Smooth muscle cell (in vitro differentiated cells): ENCODE measurements around the gene RAB34. TPM values are rescaled to one million over a fixed set of nuclear protein-coding genes. Genes with fewer than 3 reads are reported as not detected.

ENCODE experiments used
- DNase-seq: peaks from one replicate; lab custom pipeline; 2025; ENCODE audit not compliant: unreplicated experiment; lab: John Stamatoyannopoulos, UW
- H2AFZ ChIP-seq: fragments of 200-600 bp; sonication (generic); 2 replicates; pipeline ENCODE4 v1.6.0; 2016; ENCODE audit warnings: antibody characterized with exemption, low read depth, mild to moderate bottlenecking
- H3F3A ChIP-seq: fragments of 200-600 bp; sonication (generic); 2 replicates; pipeline ENCODE4 v1.6.0; 2017; ENCODE audit warnings: antibody characterized with exemption, low read depth
- H3K27ac ChIP-seq: fragments of 200-600 bp; sonication (generic); 2 replicates; pipeline ENCODE4 v1.5.1; 2016; ENCODE audit warnings: low read depth, mild to moderate bottlenecking
- H3K27me3 ChIP-seq: fragments of 200-600 bp; sonication (generic); 2 replicates; pipeline ENCODE4 v1.6.1; 2016; ENCODE audit warnings: low read depth, mild to moderate bottlenecking
- H3K36me3 ChIP-seq: fragments of 200-600 bp; sonication (generic); 2 replicates; pipeline ENCODE4 v1.5.1; 2016; ENCODE audit warnings: low read depth
- H3K4me1 ChIP-seq: fragments of 200-600 bp; sonication (generic); 2 replicates; pipeline ENCODE4 v1.5.1; 2016; ENCODE audit warnings: low read depth
- H3K4me2 ChIP-seq: fragments of 200-600 bp; sonication (generic); 2 replicates; pipeline ENCODE4 v1.6.0; 2016; ENCODE audit warnings: mild to moderate bottlenecking
- H3K4me3 ChIP-seq: fragments of 200-600 bp; sonication (generic); 2 replicates; pipeline ENCODE4 v1.5.1; 2016; ENCODE audit warnings: mild to moderate bottlenecking
- H3K79me2 ChIP-seq: fragments of 200-600 bp; sonication (generic); 2 replicates; pipeline ENCODE4 v1.6.0; 2016; ENCODE audit warnings: low read depth, mild to moderate bottlenecking
- H3K9ac ChIP-seq: fragments of 200-600 bp; sonication (generic); 2 replicates; pipeline ENCODE4 v1.6.0; 2016; ENCODE audit warnings: low read depth
- H3K9me3 ChIP-seq: fragments of 200-600 bp; sonication (generic); replicated peaks from 2 replicates; pipeline ENCODE4 v1.5.1; 2016; ENCODE audit warnings: low read depth
- H4K20me1 ChIP-seq: fragments of 200-600 bp; sonication (generic); 2 replicates; pipeline ENCODE4 v1.6.0; 2016; ENCODE audit warnings: low read depth
- CTCF ChIP-seq: fragments of 200-600 bp; sonication (generic); IDR thresholded peaks from 2 replicates; pipeline ENCODE4 v1.5.1; 2017; ENCODE audit warnings: borderline replicate concordance, mild to moderate bottlenecking, antibody characterized with exemption; ENCODE audit not compliant: insufficient read depth, poor library complexity, severe bottlenecking
- WGBS: methylation state at CpG from one replicate; pipeline ENCODE4 v1.1.7; 2016; ENCODE audit warnings: low lambda C conversion rate; 5-methylcytosine and 5-hydroxymethylcytosine counted together
- polyA plus RNA-seq: library from polyadenylated mRNA; unstranded; fragments of >200 nt; fragmentation: Nextera tagmentation; extraction: Ambion mirVana; gene quantifications from 2 replicates; pipeline ENCODE4 v1.2.1, GENCODE V29; 2016
- total RNA-seq: library from RNA; depleted of rRNA; stranded (reverse); fragments of >200 nt; gene quantifications from 2 replicates; pipeline ENCODE4 v1.2.3, GENCODE V29; 2014

Gene RAB34
- total and polyA plus RNA-seq, 2 experiments from 2014 or later, result 208 to 289 TPM

- Histone ChIP-seq H3K4me3 (no peak overlapping the region), H3K4me2 (no peak overlapping the region), H3K27me3 (no peaks in the 10 kb centered on the region), H3K36me3 (peaks cover 32% of the 10 kb centered on the region), H3F3A (no peaks in the 10 kb centered on the region), H3K9me3 (no peaks in the 10 kb centered on the region), H3K4me1 (no peaks in the 10 kb centered on the region), H3K27ac (no peak overlapping the region), H2AFZ (no peak overlapping the region), H4K20me1 (no peaks in the 10 kb centered on the region), H3K9ac (no peak overlapping the region), H3K79me2 (no peaks in the 10 kb centered on the region)
- 100% methylated on average over 1 of the region's 1 CpG for WGBS
- no peak for TF ChIP-seq CTCF
- DNase-seq, result no peak
These were observed 23.8 kb downstream of the RAB34 start for GRCh38 chr17:28693869-28694268.

DNA sequence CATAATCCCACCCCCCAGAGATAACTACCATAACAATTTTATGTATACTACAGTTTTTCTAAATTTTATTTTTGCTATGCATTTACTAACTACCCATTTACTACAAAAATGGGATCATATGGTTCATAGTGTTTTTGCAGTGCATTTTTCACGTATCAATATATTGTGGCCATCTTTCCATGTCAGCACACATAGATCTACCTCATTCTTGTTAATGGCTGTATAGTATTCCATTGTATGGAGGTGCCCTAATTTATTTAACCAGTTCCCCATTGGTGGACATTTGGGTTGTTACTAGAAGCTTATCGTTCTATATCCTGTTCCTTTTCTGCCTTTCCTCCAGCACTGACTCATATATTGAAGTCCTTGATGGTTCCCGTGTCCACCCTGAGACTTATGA, 28.7 kb downstream of the RAB34 start:
- peaks cover 66% of the 10 kb centered on the region for H3K36me3 ChIP-seq
- WGBS, result 97% methylated on average over 3 of the region's 3 CpGs
- no peaks in the 10 kb centered on the region for H3K27me3 ChIP-seq

GRCh38 chr17:28688481-28688880, 29.2 kb downstream of the RAB34 start:
- TF ChIP-seq CTCF, result no peak
- H3K4me1 ChIP-seq, result no peaks in the 10 kb centered on the region
- peaks cover 4% of the 10 kb centered on the region for H3F3A ChIP-seq
- H2AFZ ChIP-seq, result no peak overlapping the region
- H3K9ac ChIP-seq, result no peak overlapping the region
- WGBS, result over 99% methylated on average over 4 of the region's 4 CpGs
- no peaks in the 10 kb centered on the region for H3K9me3 ChIP-seq
- H3K4me3 ChIP-seq, result no peak overlapping the region
- H3K79me2 ChIP-seq, result no peaks in the 10 kb centered on the region
- H3K27me3 ChIP-seq, result no peaks in the 10 kb centered on the region
- no peak overlapping the region for H3K4me2 ChIP-seq
- H3K36me3 ChIP-seq, result peaks cover 67% of the 10 kb centered on the region
- no peak for DNase-seq
- H4K20me1 ChIP-seq, result peaks cover 6% of the 10 kb centered on the region
- no peak overlapping the region for H3K27ac ChIP-seq

More for the DNA sequence above, 28.7 kb downstream of the RAB34 start:
- H3K9me3 ChIP-seq, result no peaks in the 10 kb centered on the region
- no peak overlapping the region for H3K27ac ChIP-seq
- no peak overlapping the region for H3K4me2 ChIP-seq
- TF ChIP-seq CTCF, result no peak
- no peaks in the 10 kb centered on the region for H3K79me2 ChIP-seq
- no peak overlapping the region for H3K9ac ChIP-seq
- H3K4me3 ChIP-seq, result no peak overlapping the region
- no peaks in the 10 kb centered on the region for H3K4me1 ChIP-seq
- H4K20me1 ChIP-seq, result peaks cover 6% of the 10 kb centered on the region
- H2AFZ ChIP-seq, result no peak overlapping the region
- H3F3A ChIP-seq, result peaks cover 4% of the 10 kb centered on the region
- DNase-seq, result no peak

GRCh38 chr17:28686296-28686695, 31.4 kb downstream of the RAB34 start:
- Histone ChIP-seq H3K4me3 (no peak overlapping the region), H3K4me2 (no peak overlapping the region), H3K9ac (no peak overlapping the region), H3K79me2 (no peaks in the 10 kb centered on the region), H3K36me3 (peaks cover 84% of the 10 kb centered on the region), H2AFZ (no peak overlapping the region), H3F3A (peaks cover 4% of the 10 kb centered on the region), H3K27me3 (no peaks in the 10 kb centered on the region), H3K27ac (no peak overlapping the region), H3K9me3 (no peaks in the 10 kb centered on the region), H3K4me1 (no peaks in the 10 kb centered on the region), H4K20me1 (peaks cover 6% of the 10 kb centered on the region)
- over 99% methylated on average over 4 of the region's 4 CpGs for WGBS
- DNase-seq, result no peak
- no peak for TF ChIP-seq CTCF
